HEK293 (cell line): Measurements from ENCODE around the gene PTPRN.
A peak's percentile ranks its signal among the peaks of the same experiment; 100 is the strongest.

Experiments used
- CTCF ChIA-PET: fragments of 350-600 bp; formaldehyde crosslinking; extraction: SDS; loops from one replicate; lab custom pipeline; 2021; ENCODE audit warnings: antibody characterized with exemption; lab: Yijun Ruan, JAX
- POLR2A ChIA-PET: fragments of 300-600 bp; formaldehyde crosslinking; extraction: SDS; loops from one replicate; lab custom pipeline; 2020; ENCODE audit warnings: antibody characterized with exemption, inconsistent platforms; lab: Yijun Ruan, JAX
- H3K27ac ChIP-seq: fragments of 200-500 bp; sonication (Bioruptor generic); 2 replicates; pipeline ENCODE4 v1.5.1; 2014; ENCODE audit warnings: low read depth, low read length, control low read depth, inconsistent platforms; ENCODE audit errors: extremely low read depth
- H3K36me3 ChIP-seq, 2 experiments: fragments of 200-500 bp in 1 of 2; sonication (Bioruptor generic) in 1 of 2; 1 replicate in 1 of 2; 2 replicates in 1 of 2; pipeline ENCODE4 v1.5.1; 2014 to 2017; ENCODE audit warnings: inconsistent platforms in 2 of 2, low read length in 2 of 2; ENCODE audit not compliant: control insufficient read depth in 2 of 2, insufficient read depth in 1 of 2
- H3K4me1 ChIP-seq: fragments of 200-500 bp; sonication (Bioruptor generic); 2 replicates; pipeline ENCODE4 v1.5.1; 2014; ENCODE audit warnings: mild to moderate bottlenecking, low read length, inconsistent platforms; ENCODE audit not compliant: control insufficient read depth, insufficient read depth
- H3K4me3 ChIP-seq: 2 replicates; pipeline ENCODE4 v1.5.1; 2011; ENCODE audit warnings: low read depth, mild to moderate bottlenecking, control low read depth, low read length, moderate library complexity
- H3K9me3 ChIP-seq: fragments of 200-500 bp; sonication (Bioruptor generic); 2 replicates; pipeline ENCODE4 v1.5.1; 2014; ENCODE audit warnings: low read depth, low read length, inconsistent platforms; ENCODE audit not compliant: control insufficient read depth, insufficient read depth
- EGR2 ChIP-seq: fragments of 450-650 bp; formaldehyde crosslinking; IDR thresholded peaks from 2 replicates; pipeline ENCODE4 v1.5.1; 2016; ENCODE audit warnings: low read depth, missing biosample characterization, missing genetic modification characterization
- SCRT2 ChIP-seq: fragments of 450-650 bp; formaldehyde crosslinking; IDR thresholded peaks from 2 replicates; pipeline ENCODE4 v1.5.1; 2016; ENCODE audit warnings: missing biosample characterization, missing genetic modification characterization
- SP7 ChIP-seq: fragments of 450-650 bp; formaldehyde crosslinking; IDR thresholded peaks from 2 replicates; pipeline ENCODE4 v1.5.1; 2016; ENCODE audit warnings: missing biosample characterization, missing genetic modification characterization
- WT1 ChIP-seq: fragments of 450-650 bp; formaldehyde crosslinking; IDR thresholded peaks from 2 replicates; pipeline ENCODE4 v1.5.1; 2016; ENCODE audit warnings: missing biosample characterization, missing genetic modification characterization
- ZEB2 ChIP-seq: fragments of 450-650 bp; formaldehyde crosslinking; IDR thresholded peaks from 2 replicates; pipeline ENCODE4 v1.5.1; 2016; ENCODE audit warnings: missing biosample characterization, missing genetic modification characterization
- ZNF146 ChIP-seq: fragments of 450-650 bp; formaldehyde crosslinking; IDR thresholded peaks from 2 replicates; pipeline ENCODE4 v1.5.1; 2016; ENCODE audit warnings: missing biosample characterization, missing genetic modification characterization
- ZNF169 ChIP-seq: fragments of 450-650 bp; formaldehyde crosslinking; IDR thresholded peaks from 2 replicates; pipeline ENCODE4 v1.5.1; 2016; ENCODE audit warnings: missing biosample characterization, missing genetic modification characterization
- ZNF221 ChIP-seq: fragments of 450-650 bp; formaldehyde crosslinking; IDR thresholded peaks from 2 replicates; pipeline ENCODE4 v1.5.1; 2017; ENCODE audit warnings: missing biosample characterization, missing genetic modification characterization, borderline replicate concordance
- ZNF266 ChIP-seq: fragments of 450-650 bp; formaldehyde crosslinking; IDR thresholded peaks from 2 replicates; pipeline ENCODE4 v1.5.1; 2016; ENCODE audit warnings: missing biosample characterization, missing genetic modification characterization, low read depth
- ZNF560 ChIP-seq: fragments of 450-650 bp; formaldehyde crosslinking; IDR thresholded peaks from 2 replicates; pipeline ENCODE4 v1.5.1; 2017; ENCODE audit warnings: missing biosample characterization, missing genetic modification characterization, borderline replicate concordance
- ZNF561 ChIP-seq: fragments of 450-650 bp; IDR thresholded peaks from 2 replicates; pipeline ENCODE4 v1.5.1; 2018; ENCODE audit warnings: missing biosample characterization, missing genetic modification characterization, borderline replicate concordance
- ZNF600 ChIP-seq: fragments of 450-650 bp; formaldehyde crosslinking; IDR thresholded peaks from 2 replicates; pipeline ENCODE4 v1.5.1; 2016; ENCODE audit warnings: missing biosample characterization, missing genetic modification characterization
- ZNF658 ChIP-seq: fragments of 450-650 bp; formaldehyde crosslinking; IDR thresholded peaks from 2 replicates; pipeline ENCODE4; 2016; ENCODE audit warnings: missing biosample characterization, missing genetic modification characterization
- ZNF701 ChIP-seq: fragments of 450-650 bp; formaldehyde crosslinking; IDR thresholded peaks from 2 replicates; pipeline ENCODE4 v1.5.1; 2016; ENCODE audit warnings: missing biosample characterization, missing genetic modification characterization
- ZNF830 ChIP-seq: fragments of 450-650 bp; IDR thresholded peaks from 2 replicates; pipeline ENCODE4 v1.5.0; 2018; ENCODE audit warnings: missing biosample characterization, missing genetic modification characterization, low read depth, mild to moderate bottlenecking, moderate library complexity
- TF ChIP-seq, protein P1 (sequence below): fragments of 450-650 bp; IDR thresholded peaks from 2 replicates; pipeline ENCODE4 v1.5.1; 2018; ENCODE audit warnings: missing biosample characterization, missing genetic modification characterization
- TF ChIP-seq, protein P2 (sequence below): fragments of 450-650 bp; formaldehyde crosslinking; IDR thresholded peaks from 2 replicates; pipeline ENCODE4 v1.5.1; 2016; ENCODE audit warnings: missing biosample characterization, missing genetic modification characterization, borderline replicate concordance
- TF ChIP-seq, protein P3 (sequence below): fragments of 450-650 bp; formaldehyde crosslinking; IDR thresholded peaks from 2 replicates; pipeline ENCODE4 v1.5.1; 2016; ENCODE audit warnings: missing biosample characterization, missing genetic modification characterization
- TF ChIP-seq, protein P4 (sequence below): fragments of 450-650 bp; formaldehyde crosslinking; IDR thresholded peaks from 2 replicates; pipeline ENCODE4 v1.5.1; 2016; ENCODE audit warnings: missing biosample characterization, missing genetic modification characterization

The PTPRN gene

DNA sequence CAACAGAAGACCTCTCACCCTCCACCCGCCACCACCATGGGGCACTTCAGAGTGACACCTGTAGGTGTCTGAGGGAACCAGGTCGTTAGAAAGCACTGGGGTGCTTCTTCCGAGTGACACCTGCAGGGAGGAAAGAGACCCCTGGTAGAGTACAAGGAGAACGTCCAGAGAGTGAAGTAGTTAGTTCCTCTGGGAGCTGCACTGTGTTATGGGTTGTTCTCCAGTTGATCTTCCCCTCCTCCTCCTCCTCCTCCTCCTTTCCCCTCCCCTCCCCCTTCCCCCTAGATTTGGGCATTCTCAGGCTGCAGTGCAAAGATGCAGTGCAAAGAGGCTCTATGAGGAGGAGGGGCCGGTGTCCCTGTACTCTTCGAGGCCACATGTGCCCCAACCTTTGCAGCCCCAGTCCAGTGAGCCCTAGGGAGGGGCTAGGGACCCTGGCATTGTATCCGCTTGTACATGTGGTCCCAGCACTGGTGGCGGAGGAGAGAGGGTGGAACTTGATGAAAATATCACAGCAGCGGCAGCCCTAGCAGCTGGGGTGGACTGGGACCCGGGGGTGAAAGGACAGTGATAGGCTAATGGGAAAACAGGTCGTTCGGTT lies 29.2 kb downstream of the PTPRN start:
- TF ChIP-seq ZNF560 = no peak
- TF ChIP-seq, protein P1, sequence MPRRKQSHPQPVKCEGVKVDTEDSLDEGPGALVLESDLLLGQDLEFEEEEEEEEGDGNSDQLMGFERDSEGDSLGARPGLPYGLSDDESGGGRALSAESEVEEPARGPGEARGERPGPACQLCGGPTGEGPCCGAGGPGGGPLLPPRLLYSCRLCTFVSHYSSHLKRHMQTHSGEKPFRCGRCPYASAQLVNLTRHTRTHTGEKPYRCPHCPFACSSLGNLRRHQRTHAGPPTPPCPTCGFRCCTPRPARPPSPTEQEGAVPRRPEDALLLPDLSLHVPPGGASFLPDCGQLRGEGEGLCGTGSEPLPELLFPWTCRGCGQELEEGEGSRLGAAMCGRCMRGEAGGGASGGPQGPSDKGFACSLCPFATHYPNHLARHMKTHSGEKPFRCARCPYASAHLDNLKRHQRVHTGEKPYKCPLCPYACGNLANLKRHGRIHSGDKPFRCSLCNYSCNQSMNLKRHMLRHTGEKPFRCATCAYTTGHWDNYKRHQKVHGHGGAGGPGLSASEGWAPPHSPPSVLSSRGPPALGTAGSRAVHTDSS (tag by site-specific recombination) = peak; percentile 53
- peak; percentile 92 for TF ChIP-seq SCRT2 (tag by site-specific recombination)
- POLR2A ChIA-PET = interaction anchor here (0.5 to 1.8 kb wide), 6 partner anchors 12 to 291 kb away, joined by 3 to 18 read pairs (median 8); partner anchors contain the start of genes ABCB6, GLB1L, OBSL1 and STK16
- Histone ChIP-seq H3K27ac (peak overlapping the region; percentile 67; the same call in 1 of the 2 replicates), H3K36me3 (peaks cover 0 to 48% of the 10 kb centered on the region in 2 experiments; a peak in 1 of 3 replicates), H3K9me3 (no peaks in the 10 kb centered on the region), H3K4me3 (peak overlapping the region; percentile 54), H3K4me1 (peaks cover 6% of the 10 kb centered on the region)
- CTCF ChIA-PET = interaction anchor here (0.7 to 15.0 kb wide), 4 partner anchors 16 to 151 kb away, joined by 3 to 297 read pairs (median 6); no protein-coding TSS in a partner anchor

DNA sequence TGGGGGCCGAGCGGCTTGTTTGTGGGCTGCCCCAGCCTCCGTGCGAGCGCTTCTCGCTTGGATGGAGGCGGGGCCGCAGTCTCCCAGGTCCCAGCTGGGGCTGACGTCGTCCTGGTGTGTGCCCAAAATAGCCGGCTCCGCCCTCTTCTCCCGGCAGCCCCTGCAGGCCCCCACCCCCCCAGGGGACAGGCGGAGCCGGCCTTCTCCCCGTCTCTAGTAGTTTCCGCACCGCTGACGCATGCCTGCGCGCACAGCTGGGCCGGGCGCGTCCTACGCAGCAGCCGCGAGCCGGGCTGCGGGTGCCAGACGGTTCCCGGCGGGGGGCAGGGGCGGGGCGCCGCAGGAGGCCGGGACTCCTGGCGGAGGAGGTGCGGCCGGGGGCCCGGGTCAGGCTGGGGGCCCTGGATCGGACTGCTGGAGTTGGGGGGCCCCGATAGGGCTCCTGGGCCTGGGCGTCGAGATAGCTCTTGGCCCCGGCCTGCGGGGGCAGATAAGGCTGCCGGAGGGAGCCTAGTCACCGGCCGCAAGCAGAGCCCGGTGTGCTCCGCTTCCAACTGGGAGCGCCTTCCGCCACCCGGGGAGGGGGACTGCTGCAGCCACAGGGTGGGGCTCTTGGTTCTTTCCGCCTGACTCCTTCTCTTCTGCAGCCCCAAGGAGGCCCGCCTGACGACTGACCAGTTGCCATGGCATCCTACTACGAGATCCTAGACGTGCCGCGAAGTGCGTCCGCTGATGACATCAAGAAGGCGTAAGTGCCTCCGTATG lies 29.9 kb downstream of the PTPRN start, which contains the start of gene DNAJB2:
TSS of gene DNAJB2 (plus strand) at position 216 of the 765 bp plus-strand sequence. CDS start at position 684, 468 bp downstream.
- Histone ChIP-seq H3K4me3 (peak within 1 kb of the TSS; percentile 54), H3K27ac (peak within 1 kb of the TSS; percentile 67), H3K4me1 (peaks cover 6% of the 10 kb centered on the region), H3K36me3 (peaks cover 0 to 41% of the 10 kb centered on the region in 2 experiments; a peak in 1 of 3 replicates), H3K9me3 (no peaks in the 10 kb centered on the region)
- CTCF ChIA-PET = interaction anchor here (0.6 to 15.0 kb wide), 12 partner anchors 8 to 208 kb away, joined by 3 to 297 read pairs (median 6); partner anchors contain the start of genes GLB1L, STK16 and TUBA4B
- POLR2A ChIA-PET = interaction anchor here (0.5 to 1.8 kb wide), 16 partner anchors 12 to 292 kb away, joined by 3 to 18 read pairs (median 6); partner anchors contain the start of genes ABCB6, ANKZF1, ATG9A and CNPPD1
- TF ChIP-seq, protein P2, sequence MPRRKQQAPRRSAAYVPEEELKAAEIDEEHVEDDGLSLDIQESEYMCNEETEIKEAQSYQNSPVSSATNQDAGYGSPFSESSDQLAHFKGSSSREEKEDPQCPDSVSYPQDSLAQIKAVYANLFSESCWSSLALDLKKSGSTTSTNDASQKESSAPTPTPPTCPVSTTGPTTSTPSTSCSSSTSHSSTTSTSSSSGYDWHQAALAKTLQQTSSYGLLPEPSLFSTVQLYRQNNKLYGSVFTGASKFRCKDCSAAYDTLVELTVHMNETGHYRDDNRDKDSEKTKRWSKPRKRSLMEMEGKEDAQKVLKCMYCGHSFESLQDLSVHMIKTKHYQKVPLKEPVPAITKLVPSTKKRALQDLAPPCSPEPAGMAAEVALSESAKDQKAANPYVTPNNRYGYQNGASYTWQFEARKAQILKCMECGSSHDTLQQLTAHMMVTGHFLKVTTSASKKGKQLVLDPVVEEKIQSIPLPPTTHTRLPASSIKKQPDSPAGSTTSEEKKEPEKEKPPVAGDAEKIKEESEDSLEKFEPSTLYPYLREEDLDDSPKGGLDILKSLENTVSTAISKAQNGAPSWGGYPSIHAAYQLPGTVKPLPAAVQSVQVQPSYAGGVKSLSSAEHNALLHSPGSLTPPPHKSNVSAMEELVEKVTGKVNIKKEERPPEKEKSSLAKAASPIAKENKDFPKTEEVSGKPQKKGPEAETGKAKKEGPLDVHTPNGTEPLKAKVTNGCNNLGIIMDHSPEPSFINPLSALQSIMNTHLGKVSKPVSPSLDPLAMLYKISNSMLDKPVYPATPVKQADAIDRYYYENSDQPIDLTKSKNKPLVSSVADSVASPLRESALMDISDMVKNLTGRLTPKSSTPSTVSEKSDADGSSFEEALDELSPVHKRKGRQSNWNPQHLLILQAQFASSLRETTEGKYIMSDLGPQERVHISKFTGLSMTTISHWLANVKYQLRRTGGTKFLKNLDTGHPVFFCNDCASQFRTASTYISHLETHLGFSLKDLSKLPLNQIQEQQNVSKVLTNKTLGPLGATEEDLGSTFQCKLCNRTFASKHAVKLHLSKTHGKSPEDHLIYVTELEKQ (tag by site-specific recombination) = no peak
- TF ChIP-seq SP7 (tag by site-specific recombination) (peak; percentile 86), ZNF146 (tag by site-specific recombination) (no peak), ZNF600 (0 out of 2 replicates have a peak, but pooled peaks have one; percentile 1), ZNF830 (no peak), ZNF561 (tag by site-specific recombination) (peak; percentile 48; the same call in 1 of the 2 replicates), WT1 (tag by site-specific recombination) (peak; percentile 55; the same call in 1 of the 2 replicates), ZNF221 (no peak), ZNF658 (tag by site-specific recombination) (no peak), ZNF266 (tag by site-specific recombination) (no peak), ZEB2 (tag by site-specific recombination) (no peak; the same call in 1 of the 2 replicates), ZNF169 (no peak), ZNF701 (tag by site-specific recombination) (no peak), EGR2 (tag by site-specific recombination) (peak; percentile 83; the same call in 1 of the 2 replicates)
- TF ChIP-seq, protein P3, sequence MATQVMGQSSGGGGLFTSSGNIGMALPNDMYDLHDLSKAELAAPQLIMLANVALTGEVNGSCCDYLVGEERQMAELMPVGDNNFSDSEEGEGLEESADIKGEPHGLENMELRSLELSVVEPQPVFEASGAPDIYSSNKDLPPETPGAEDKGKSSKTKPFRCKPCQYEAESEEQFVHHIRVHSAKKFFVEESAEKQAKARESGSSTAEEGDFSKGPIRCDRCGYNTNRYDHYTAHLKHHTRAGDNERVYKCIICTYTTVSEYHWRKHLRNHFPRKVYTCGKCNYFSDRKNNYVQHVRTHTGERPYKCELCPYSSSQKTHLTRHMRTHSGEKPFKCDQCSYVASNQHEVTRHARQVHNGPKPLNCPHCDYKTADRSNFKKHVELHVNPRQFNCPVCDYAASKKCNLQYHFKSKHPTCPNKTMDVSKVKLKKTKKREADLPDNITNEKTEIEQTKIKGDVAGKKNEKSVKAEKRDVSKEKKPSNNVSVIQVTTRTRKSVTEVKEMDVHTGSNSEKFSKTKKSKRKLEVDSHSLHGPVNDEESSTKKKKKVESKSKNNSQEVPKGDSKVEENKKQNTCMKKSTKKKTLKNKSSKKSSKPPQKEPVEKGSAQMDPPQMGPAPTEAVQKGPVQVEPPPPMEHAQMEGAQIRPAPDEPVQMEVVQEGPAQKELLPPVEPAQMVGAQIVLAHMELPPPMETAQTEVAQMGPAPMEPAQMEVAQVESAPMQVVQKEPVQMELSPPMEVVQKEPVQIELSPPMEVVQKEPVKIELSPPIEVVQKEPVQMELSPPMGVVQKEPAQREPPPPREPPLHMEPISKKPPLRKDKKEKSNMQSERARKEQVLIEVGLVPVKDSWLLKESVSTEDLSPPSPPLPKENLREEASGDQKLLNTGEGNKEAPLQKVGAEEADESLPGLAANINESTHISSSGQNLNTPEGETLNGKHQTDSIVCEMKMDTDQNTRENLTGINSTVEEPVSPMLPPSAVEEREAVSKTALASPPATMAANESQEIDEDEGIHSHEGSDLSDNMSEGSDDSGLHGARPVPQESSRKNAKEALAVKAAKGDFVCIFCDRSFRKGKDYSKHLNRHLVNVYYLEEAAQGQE (tag by site-specific recombination) = no peak
- TF ChIP-seq, protein P4, sequence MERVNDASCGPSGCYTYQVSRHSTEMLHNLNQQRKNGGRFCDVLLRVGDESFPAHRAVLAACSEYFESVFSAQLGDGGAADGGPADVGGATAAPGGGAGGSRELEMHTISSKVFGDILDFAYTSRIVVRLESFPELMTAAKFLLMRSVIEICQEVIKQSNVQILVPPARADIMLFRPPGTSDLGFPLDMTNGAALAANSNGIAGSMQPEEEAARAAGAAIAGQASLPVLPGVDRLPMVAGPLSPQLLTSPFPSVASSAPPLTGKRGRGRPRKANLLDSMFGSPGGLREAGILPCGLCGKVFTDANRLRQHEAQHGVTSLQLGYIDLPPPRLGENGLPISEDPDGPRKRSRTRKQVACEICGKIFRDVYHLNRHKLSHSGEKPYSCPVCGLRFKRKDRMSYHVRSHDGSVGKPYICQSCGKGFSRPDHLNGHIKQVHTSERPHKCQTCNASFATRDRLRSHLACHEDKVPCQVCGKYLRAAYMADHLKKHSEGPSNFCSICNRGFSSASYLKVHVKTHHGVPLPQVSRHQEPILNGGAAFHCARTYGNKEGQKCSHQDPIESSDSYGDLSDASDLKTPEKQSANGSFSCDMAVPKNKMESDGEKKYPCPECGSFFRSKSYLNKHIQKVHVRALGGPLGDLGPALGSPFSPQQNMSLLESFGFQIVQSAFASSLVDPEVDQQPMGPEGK (tag by site-specific recombination) = peak; percentile 98
